Measurements from ENCODE around the gene ZNF467.

GRCh38 chr7:149779502-149779805 lies 6.1 kb upstream of the ZNF467 start:
- TF ChIP-seq MAX (IDR thresholded peaks at IDR 0.05; ENCODE audit: low read depth, low read length) (no peak), MYC (IDR thresholded peaks at IDR 0.05; ENCODE audit: low read depth, low read length) (no peak), CTCF (IDR thresholded peaks at IDR 0.05; ENCODE audit: low read depth, low read length) (no peak), POLR2A (IDR thresholded peaks at IDR 0.05; ENCODE audit: extremely low read depth, insufficient read length) (no peak)
